GM12878 (cell line): ENCODE measurements around the gene SRC. TPM values are rescaled to one million over a fixed set of nuclear protein-coding genes. Genes with fewer than 3 reads are reported as not detected.

ENCODE experiments used
- ATAC-seq: fragments of 200-7000 bp; cut with Tn5 transposase; 3 replicates; pipeline ENCODE4 v1.9.1; 2020; ENCODE audit warnings: mild to moderate bottlenecking, moderate library complexity
- BruUV-seq: library from RNA; stranded (reverse); fragments of 400-500 nt; replicated peaks from 2 replicates; lab custom pipeline; 2021; lab: Mats Ljungman, UMichigan
- CTCF ChIA-PET: fragments of 300-600 bp; sonication (Branson Sonifier 250); formaldehyde crosslinking; extraction: SDS; loops from one replicate; lab custom pipeline; 2021; ENCODE audit warnings: inconsistent platforms; lab: Yijun Ruan, JAX
- POLR2A ChIA-PET: fragments of 350-600 bp; formaldehyde crosslinking; extraction: SDS; loops from one replicate; lab custom pipeline; 2021; ENCODE audit warnings: inconsistent platforms; lab: Charles Lee
- RAD21 ChIA-PET: fragments of 300-600 bp; sonication (Branson Sonifier 250); formaldehyde crosslinking; loops from one replicate; lab custom pipeline; 2023; ENCODE audit warnings: antibody characterized with exemption; ENCODE audit not compliant: unreplicated experiment; lab: Charles Lee
- SMC1A ChIA-PET: fragments of 300-600 bp; sonication (Branson Sonifier 250); formaldehyde crosslinking; loops from one replicate; lab custom pipeline; 2023; ENCODE audit not compliant: unreplicated experiment, uncharacterized antibody; lab: Charles Lee
- DNase-seq: peaks from one replicate; pipeline ENCODE4 v3.0.0-alpha.2; 2011; ENCODE audit warnings: low read depth, low spot score
- FAIRE-seq: peaks from 3 replicates; lab custom pipeline; 2011; peaks lifted over from hg19 to GRCh38; lab: Jason Lieb, UNC
- H2AFZ ChIP-seq: 2 replicates; pipeline ENCODE4 v1.6.0; 2011; ENCODE audit warnings: low read depth, low read length, control low read depth; ENCODE audit not compliant: control insufficient read depth
- H3K27ac ChIP-seq: 2 replicates; pipeline ENCODE4 v1.5.1; 2011; ENCODE audit warnings: control low read depth; ENCODE audit not compliant: control insufficient read depth, insufficient read depth
- H3K27me3 ChIP-seq, 2 experiments: replicated peaks in 1 of 2; 2 replicates each; pipeline versions ENCODE4 v1.6.0 to v1.6.1; 2011; ENCODE audit warnings: low read length in 1 of 2; ENCODE audit not compliant: control insufficient read depth in 2 of 2, insufficient read depth in 2 of 2
- H3K36me3 ChIP-seq, 2 experiments: 2 replicates each; pipeline ENCODE4 v1.5.1; 2011; ENCODE audit warnings: low read length in 1 of 2; ENCODE audit not compliant: control insufficient read depth in 2 of 2, insufficient read depth in 2 of 2
- H3K4me1 ChIP-seq: 2 replicates; pipeline ENCODE4 v1.6.1; 2011; ENCODE audit warnings: mild to moderate bottlenecking, low read length, moderate library complexity, mixed read lengths; ENCODE audit not compliant: control insufficient read depth, insufficient read depth
- H3K4me2 ChIP-seq: 2 replicates; pipeline ENCODE4 v1.6.0; 2011; ENCODE audit warnings: control low read depth; ENCODE audit not compliant: control insufficient read depth, insufficient read depth
- H3K4me3 ChIP-seq: fragments of 200-600 bp; sonication (generic); 2 replicates; pipeline ENCODE4 v1.5.1; 2016
- H3K79me2 ChIP-seq: 2 replicates; pipeline ENCODE4 v1.6.0; 2011; ENCODE audit warnings: low read length; ENCODE audit not compliant: control insufficient read depth, insufficient read depth
- H3K9ac ChIP-seq: 2 replicates; pipeline ENCODE4 v1.8.0; 2011; ENCODE audit warnings: low read length, control low read depth, mixed read lengths; ENCODE audit not compliant: control insufficient read depth, insufficient read depth
- H3K9me3 ChIP-seq: replicated peaks from 3 replicates; pipeline ENCODE4 v1.5.1; 2011; ENCODE audit warnings: mild to moderate bottlenecking, low read length; ENCODE audit not compliant: control insufficient read depth, insufficient read depth
- H4K20me1 ChIP-seq: 2 replicates; pipeline ENCODE4 v1.6.0; 2011; ENCODE audit not compliant: control insufficient read depth, insufficient read depth
- BMI1 ChIP-seq: fragments of 450-650 bp; IDR thresholded peaks from 2 replicates; pipeline ENCODE4 v1.6.1; 2016; ENCODE audit warnings: mild to moderate bottlenecking, moderate library complexity, borderline replicate concordance
- BRCA1 ChIP-seq: IDR thresholded peaks from 2 replicates; pipeline ENCODE4 v1.6.1; 2011; ENCODE audit warnings: low read depth, low read length, improper control_type of control experiment
- CREB1 ChIP-seq: IDR thresholded peaks from 2 replicates; pipeline ENCODE4 v1.6.1; 2012; ENCODE audit warnings: low read depth, mild to moderate bottlenecking, inconsistent platforms
- EGR1 ChIP-seq, 2 experiments: IDR thresholded peaks; 1 replicate in 1 of 2; 2 replicates in 1 of 2; pipeline ENCODE4 v1.6.1; 2011 to 2012; ENCODE audit warnings: low read depth in 2 of 2, low read length in 2 of 2, borderline replicate concordance in 1 of 2, mild to moderate bottlenecking in 1 of 2, moderate library complexity in 1 of 2
- GATAD2B ChIP-seq: fragments of 450-650 bp; conservative IDR thresholded peaks from 2 replicates; pipeline ENCODE4 v1.6.1; 2017; ENCODE audit warnings: low read depth, mild to moderate bottlenecking, moderate library complexity
- HDAC6 ChIP-seq: fragments of 200-600 bp; sonication (generic); IDR thresholded peaks from one replicate; pipeline ENCODE4 v1.8.0; 2017; ENCODE audit warnings: antibody characterized with exemption; ENCODE audit not compliant: unreplicated experiment
- IRF4 ChIP-seq: IDR thresholded peaks from 2 replicates; pipeline ENCODE4 v1.6.1; 2011; ENCODE audit warnings: low read depth, low read length
- MTA3 ChIP-seq: IDR thresholded peaks from 2 replicates; pipeline ENCODE4 v1.6.1; 2012; ENCODE audit warnings: low read length, inconsistent platforms, borderline replicate concordance
- NR2F1 ChIP-seq: fragments of 450-650 bp; conservative IDR thresholded peaks from 2 replicates; pipeline ENCODE4 v1.6.1; 2017; ENCODE audit warnings: mild to moderate bottlenecking
- SIX5 ChIP-seq: IDR thresholded peaks from 2 replicates; pipeline ENCODE4 v1.6.1; 2011; ENCODE audit warnings: mild to moderate bottlenecking, low read depth, low read length, moderate library complexity; ENCODE audit not compliant: severe bottlenecking
- TBL1XR1 ChIP-seq: IDR thresholded peaks from 2 replicates; pipeline ENCODE4 v1.6.1; 2012; ENCODE audit warnings: low read depth, low read length, improper control_type of control experiment
- YBX1 ChIP-seq: fragments of 450-650 bp; IDR thresholded peaks from 2 replicates; pipeline ENCODE4 v1.6.1; 2016; ENCODE audit warnings: antibody characterized with exemption
- YY1 ChIP-seq: IDR thresholded peaks from 2 replicates; pipeline ENCODE4 v1.6.1; 2011; ENCODE audit warnings: low read depth, mild to moderate bottlenecking, low read length
- ZNF622 ChIP-seq: fragments of 450-650 bp; IDR thresholded peaks from 2 replicates; pipeline ENCODE4 v1.6.1; 2017; ENCODE audit warnings: mild to moderate bottlenecking, inconsistent platforms
- ZSCAN29 ChIP-seq: fragments of 450-650 bp; IDR thresholded peaks from 2 replicates; pipeline ENCODE4 v1.6.1; 2017; ENCODE audit warnings: mild to moderate bottlenecking, moderate library complexity
- WGBS: methylation state at CpG from one replicate; pipeline ENCODE4 v1.1.6; 2016; ENCODE audit warnings: low lambda C conversion rate; ENCODE audit not compliant: insufficient replicate concordance, insufficient coverage; ENCODE audit errors: missing lambda C conversion rate; 5-methylcytosine and 5-hydroxymethylcytosine counted together
- in situ Hi-C: fragments of 300-500 bp; cut with MboI; formaldehyde crosslinking; loops from 9 replicates; pipeline ENCODE4 v1.14.3; 2018; ENCODE audit warnings: mixed read lengths
- intact Hi-C: fragments of 100-400 bp; cut with micrococcal nuclease; formaldehyde crosslinking; loops from one replicate; pipeline ENCODE4 v1.14.2; 2022; ENCODE audit not compliant: unreplicated experiment
- polyA plus RNA-seq, 11 experiments: library from polyadenylated mRNA; depleted of rRNA in 4 of 11; unstranded in 6 of 11; stranded (reverse) in 5 of 11; fragments of >200 nt; fragmentation: Nextera tagmentation in 4 of 11; fragmentation: Illumina TruSeq in 1 of 11; extraction: Ambion mirVana in 4 of 11; extraction: Trizol in 1 of 11; gene quantifications; 1 replicate in 1 of 11; 2 replicates in 10 of 11; pipeline versions ENCODE4 v1.2.1 to v1.2.3, GENCODE V29; 2011 to 2016; ENCODE audit warnings: inconsistent platforms in 2 of 11, missing spikeins in 2 of 11, low read depth in 1 of 11
- total RNA-seq, 4 experiments: library from RNA; depleted of rRNA in 3 of 4; stranded (reverse); fragments of >200 nt in 3 of 4; fragmentation: Illumina TruSeq in 1 of 4; extraction: Trizol in 1 of 4; gene quantifications; 2 replicates each; pipeline versions ENCODE4 v1.2.1 to v1.2.3, GENCODE V29; 2013 to 2021
- TF ChIP-seq, protein P1 (sequence below): fragments of 450-650 bp; IDR thresholded peaks from 2 replicates; pipeline ENCODE4 v1.6.1; 2017; ENCODE audit warnings: antibody characterized with exemption, mild to moderate bottlenecking, moderate library complexity
- TF ChIP-seq, protein P2 (sequence below): fragments of 150-350 bp; IDR thresholded peaks from 2 replicates; pipeline ENCODE4 v1.6.1; 2016; ENCODE audit warnings: low read depth, low read length
- TF ChIP-seq, protein P3 (sequence below): IDR thresholded peaks from 2 replicates; pipeline ENCODE4 v1.6.1; 2012; ENCODE audit warnings: low read depth, low read length, improper control_type of control experiment

The SRC gene
- total and polyA plus RNA-seq, 10 of the 15 experiments (the other 5 are each of a cell fraction or from before 2014, with no cell fraction given), result 0.60 to 71.3 (median 27.2) TPM

DNA sequence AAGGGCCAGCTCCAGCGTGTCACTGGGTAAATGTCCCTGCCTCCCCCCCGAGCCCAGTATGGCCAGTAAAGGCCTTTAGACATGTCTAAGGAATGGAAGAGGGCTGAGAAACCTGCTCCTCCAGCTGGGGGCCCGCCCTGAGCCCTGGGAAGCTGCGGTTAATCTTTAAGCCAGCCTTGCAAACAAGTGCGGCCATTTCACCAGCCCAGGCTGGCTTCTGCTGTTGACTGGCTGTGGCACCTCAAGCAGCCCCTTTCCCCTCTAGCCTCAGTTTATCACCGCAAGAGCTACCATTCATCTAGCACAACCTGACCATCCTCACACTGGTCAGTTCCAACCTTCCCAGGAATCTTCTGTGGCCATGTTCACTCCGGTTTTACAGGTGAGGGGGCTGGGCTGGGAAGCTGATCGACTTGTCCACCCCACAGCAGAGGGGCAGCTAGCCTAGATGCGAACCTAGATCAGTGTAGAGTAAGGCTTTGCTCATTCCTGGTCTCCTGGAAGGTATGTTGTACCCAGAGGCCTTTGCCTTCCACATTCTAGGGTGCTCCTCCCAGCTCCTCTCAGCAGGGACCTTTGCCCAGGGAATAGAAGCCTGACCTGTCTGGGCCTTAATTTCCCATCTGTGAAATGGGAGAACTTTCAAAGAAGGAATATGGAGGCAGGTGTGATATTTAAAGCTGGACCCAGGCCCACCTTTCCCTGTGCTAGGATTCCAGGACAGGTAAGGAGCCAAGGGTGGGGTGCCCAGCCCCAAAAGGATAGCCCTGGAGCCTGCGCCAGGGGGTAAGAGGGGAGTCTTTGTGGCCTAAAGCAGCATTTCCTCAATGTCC lies 1.2 kb upstream of the SRC start:
- no TSS peak for BruUV-seq
- Histone ChIP-seq H3K9ac (peak overlapping the region; percentile 79), H3K79me2 (peaks cover 54% of the 10 kb centered on the region), H3K4me3 (peak overlapping the region; percentile 87), H3K4me2 (peak overlapping the region; percentile 96), H3K27ac (peak overlapping the region; percentile 90), H3K27me3 (no peaks in the 10 kb centered on the region), H3K4me1 (peaks cover 29% of the 10 kb centered on the region), H4K20me1 (no peaks in the 10 kb centered on the region; the same call in 1 of the 2 replicates), H2AFZ (peak overlapping the region; percentile 63), H3K36me3 (peaks cover 0 to 3% of the 10 kb centered on the region in 2 experiments; a peak in 1 of 4 replicates), H3K9me3 (no peaks in the 10 kb centered on the region)
- ChIA-PET RAD21 (interaction anchor here (0.6 to 6.6 kb wide), 14 partner anchors 9 to 188 kb away, joined by 3 to 38 read pairs (median 5); partner anchors contain the start of gene MANBAL), POLR2A (interaction anchor here (0.6 to 2.7 kb wide), 12 partner anchors 8 to 153 kb away, joined by 3 to 9 read pairs (median 5); partner anchors contain the start of gene MANBAL), CTCF (interaction anchor here (0.6 to 3.0 kb wide), 11 partner anchors 9 to 189 kb away, joined by 3 to 13 read pairs (median 4); partner anchors contain the start of gene MANBAL), SMC1A (interaction anchor here (0.8 to 2.7 kb wide), 13 partner anchors 9 to 190 kb away, joined by 3 to 19 read pairs (median 5); partner anchors contain the start of gene MANBAL)
- in situ Hi-C loops, result no loop called here
- intact Hi-C loops, result loop anchor here (1.0 to 2.0 kb wide), 2 partner anchors 54 to 68 kb away; no protein-coding TSS in a partner anchor
- FAIRE-seq (no peak), DNase-seq (no peak), ATAC-seq (no peak)
- 92% methylated on average over 9 of the region's 10 CpGs for WGBS
- TF ChIP-seq BRCA1 (no peak), EGR1 (IDR thresholded peaks at IDR 0.05; ENCODE audit: borderline replicate concordance in 1 of 2, low read depth in 2 of 2, low read length in 2 of 2) (no peak), TBL1XR1 (no peak), SIX5 (no peak), GATAD2B (no peak), BMI1 (no peak), MTA3 (no peak), YY1 (no peak), IRF4 (no peak), HDAC6 (no peak), CREB1 (no peak), ZSCAN29 (no peak), NR2F1 (no peak), ZNF622 (no peak), YBX1 (no peak)
- TF ChIP-seq, protein P1, sequence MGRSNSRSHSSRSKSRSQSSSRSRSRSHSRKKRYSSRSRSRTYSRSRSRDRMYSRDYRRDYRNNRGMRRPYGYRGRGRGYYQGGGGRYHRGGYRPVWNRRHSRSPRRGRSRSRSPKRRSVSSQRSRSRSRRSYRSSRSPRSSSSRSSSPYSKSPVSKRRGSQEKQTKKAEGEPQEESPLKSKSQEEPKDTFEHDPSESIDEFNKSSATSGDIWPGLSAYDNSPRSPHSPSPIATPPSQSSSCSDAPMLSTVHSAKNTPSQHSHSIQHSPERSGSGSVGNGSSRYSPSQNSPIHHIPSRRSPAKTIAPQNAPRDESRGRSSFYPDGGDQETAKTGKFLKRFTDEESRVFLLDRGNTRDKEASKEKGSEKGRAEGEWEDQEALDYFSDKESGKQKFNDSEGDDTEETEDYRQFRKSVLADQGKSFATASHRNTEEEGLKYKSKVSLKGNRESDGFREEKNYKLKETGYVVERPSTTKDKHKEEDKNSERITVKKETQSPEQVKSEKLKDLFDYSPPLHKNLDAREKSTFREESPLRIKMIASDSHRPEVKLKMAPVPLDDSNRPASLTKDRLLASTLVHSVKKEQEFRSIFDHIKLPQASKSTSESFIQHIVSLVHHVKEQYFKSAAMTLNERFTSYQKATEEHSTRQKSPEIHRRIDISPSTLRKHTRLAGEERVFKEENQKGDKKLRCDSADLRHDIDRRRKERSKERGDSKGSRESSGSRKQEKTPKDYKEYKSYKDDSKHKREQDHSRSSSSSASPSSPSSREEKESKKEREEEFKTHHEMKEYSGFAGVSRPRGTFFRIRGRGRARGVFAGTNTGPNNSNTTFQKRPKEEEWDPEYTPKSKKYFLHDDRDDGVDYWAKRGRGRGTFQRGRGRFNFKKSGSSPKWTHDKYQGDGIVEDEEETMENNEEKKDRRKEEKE, result no peak
- TF ChIP-seq, protein P2, sequence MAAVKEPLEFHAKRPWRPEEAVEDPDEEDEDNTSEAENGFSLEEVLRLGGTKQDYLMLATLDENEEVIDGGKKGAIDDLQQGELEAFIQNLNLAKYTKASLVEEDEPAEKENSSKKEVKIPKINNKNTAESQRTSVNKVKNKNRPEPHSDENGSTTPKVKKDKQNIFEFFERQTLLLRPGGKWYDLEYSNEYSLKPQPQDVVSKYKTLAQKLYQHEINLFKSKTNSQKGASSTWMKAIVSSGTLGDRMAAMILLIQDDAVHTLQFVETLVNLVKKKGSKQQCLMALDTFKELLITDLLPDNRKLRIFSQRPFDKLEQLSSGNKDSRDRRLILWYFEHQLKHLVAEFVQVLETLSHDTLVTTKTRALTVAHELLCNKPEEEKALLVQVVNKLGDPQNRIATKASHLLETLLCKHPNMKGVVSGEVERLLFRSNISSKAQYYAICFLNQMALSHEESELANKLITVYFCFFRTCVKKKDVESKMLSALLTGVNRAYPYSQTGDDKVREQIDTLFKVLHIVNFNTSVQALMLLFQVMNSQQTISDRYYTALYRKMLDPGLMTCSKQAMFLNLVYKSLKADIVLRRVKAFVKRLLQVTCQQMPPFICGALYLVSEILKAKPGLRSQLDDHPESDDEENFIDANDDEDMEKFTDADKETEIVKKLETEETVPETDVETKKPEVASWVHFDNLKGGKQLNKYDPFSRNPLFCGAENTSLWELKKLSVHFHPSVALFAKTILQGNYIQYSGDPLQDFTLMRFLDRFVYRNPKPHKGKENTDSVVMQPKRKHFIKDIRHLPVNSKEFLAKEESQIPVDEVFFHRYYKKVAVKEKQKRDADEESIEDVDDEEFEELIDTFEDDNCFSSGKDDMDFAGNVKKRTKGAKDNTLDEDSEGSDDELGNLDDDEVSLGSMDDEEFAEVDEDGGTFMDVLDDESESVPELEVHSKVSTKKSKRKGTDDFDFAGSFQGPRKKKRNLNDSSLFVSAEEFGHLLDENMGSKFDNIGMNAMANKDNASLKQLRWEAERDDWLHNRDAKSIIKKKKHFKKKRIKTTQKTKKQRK, result no peak
- TF ChIP-seq, protein P3, sequence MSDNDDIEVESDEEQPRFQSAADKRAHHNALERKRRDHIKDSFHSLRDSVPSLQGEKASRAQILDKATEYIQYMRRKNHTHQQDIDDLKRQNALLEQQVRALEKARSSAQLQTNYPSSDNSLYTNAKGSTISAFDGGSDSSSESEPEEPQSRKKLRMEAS, result no peak
